RCC 7860 (cell line): ENCODE results near the gene NIP7.

Experiments
- DNase-seq: peaks from one replicate; pipeline ENCODE4 v3.0.0-alpha.2; 2015; ENCODE audit warnings: low spot score
- FAIRE-seq: peaks from 2 replicates; lab custom pipeline; 2012; peaks lifted over from hg19 to GRCh38; lab: Jason Lieb, UNC

The NIP7 gene

DNA sequence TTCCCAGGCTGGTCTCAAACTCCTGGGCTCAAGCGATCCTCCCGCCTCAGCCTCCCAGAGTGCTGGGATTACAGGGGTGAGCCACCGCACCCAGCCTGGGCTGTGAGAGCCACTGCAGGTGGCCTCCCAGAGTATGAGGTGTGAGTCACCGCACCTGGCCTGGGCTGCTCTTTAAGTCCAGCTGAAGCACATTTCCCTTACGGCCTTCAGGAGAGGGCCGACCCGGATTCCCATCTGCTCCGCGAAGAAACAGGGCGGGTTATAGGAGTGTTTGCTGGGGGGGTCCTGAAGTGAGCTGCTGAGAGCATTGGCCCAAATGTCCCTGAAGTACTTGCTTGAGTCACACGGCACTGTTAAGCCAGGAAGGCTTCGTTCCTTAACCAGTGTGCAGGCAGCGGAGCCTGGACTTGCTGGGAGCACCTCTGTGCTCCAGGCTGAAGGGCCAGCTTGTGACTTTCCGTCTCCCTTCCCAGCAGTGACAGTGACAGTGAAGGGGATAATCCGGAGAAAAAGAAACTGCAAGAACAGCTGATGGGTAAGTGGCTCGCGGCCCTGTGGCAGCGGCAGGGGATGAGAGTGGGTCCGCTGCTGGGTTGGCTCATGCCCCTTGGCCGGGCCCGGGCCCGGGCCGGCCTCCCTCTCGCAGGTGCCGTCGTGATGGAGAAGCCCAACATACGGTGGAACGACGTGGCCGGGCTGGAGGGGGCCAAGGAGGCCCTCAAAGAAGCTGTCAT, 21.2 kb upstream of the NIP7 start:
- no peak for DNase-seq
- no peak for FAIRE-seq

DNA sequence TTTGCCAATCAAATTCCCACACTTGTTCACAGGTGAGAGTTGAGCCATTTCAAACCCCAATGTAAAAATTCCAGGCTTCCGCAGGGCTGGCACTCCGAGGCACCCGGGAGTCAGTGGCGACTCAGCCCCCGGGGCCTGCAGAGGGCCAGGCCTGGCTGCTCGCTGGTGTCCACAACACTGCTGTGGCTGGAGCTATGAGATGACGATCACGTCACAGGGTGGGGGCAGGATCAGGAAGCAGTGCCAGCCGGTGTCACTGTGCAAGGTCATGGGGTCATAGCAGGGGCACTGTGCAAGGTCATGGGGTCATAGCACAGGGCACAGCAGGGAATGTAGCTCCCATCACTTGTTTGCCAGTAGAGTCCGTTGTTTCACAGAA, 20.7 kb upstream of the NIP7 start:
- DNase-seq (no peak), FAIRE-seq (no peak)

DNA sequence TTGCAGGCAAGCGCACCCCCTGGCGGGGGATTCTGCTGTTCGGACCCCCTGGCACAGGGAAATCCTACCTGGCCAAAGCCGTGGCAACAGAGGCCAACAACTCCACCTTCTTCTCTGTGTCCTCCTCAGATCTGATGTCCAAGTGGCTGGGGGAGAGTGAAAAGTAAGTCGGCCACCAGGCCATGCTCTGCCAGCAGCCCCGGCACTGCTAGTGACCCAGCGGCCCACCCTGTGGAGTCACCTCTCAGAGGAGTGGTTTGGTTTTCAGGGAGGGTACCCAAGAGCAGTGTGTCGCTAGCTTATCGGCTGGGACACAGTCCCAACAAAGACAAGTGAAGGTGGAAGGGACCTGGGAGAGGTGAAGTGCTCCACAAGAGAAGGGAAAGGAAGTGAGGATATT, 20.2 kb upstream of the NIP7 start:
- DNase-seq = no peak
- FAIRE-seq = no peak

- FAIRE-seq (no peak), DNase-seq (no peak)
These were observed 19.5 kb upstream of the NIP7 start for GRCh38 chr16:69319826-69320739.

GRCh38 chr16:69320740-69321073, 18.9 kb upstream of the NIP7 start:
- DNase-seq = no peak
- no peak for FAIRE-seq

DNA sequence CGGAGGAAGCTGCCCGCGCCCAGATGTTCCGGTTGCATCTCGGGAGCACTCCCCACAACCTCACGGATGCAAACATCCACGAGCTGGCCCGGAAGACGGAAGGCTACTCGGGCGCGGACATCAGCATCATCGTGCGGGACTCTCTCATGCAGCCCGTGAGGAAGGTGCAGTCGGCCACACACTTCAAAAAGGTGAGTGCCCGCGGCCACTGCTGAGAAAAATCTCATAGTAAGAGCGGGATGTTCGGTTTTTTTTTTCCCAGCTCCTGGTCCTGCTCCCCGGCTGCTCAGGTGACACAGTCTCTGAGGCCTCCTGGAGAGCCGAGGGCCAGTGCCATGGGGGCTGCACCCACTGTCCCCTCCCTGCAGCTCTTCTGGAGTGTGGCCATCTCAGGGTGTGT, 18.5 kb upstream of the NIP7 start:
- FAIRE-seq = no peak
- no peak for DNase-seq

GRCh38 chr16:69322343-69322742, 17.2 kb upstream of the NIP7 start:
- DNase-seq (no peak), FAIRE-seq (no peak)

DNA sequence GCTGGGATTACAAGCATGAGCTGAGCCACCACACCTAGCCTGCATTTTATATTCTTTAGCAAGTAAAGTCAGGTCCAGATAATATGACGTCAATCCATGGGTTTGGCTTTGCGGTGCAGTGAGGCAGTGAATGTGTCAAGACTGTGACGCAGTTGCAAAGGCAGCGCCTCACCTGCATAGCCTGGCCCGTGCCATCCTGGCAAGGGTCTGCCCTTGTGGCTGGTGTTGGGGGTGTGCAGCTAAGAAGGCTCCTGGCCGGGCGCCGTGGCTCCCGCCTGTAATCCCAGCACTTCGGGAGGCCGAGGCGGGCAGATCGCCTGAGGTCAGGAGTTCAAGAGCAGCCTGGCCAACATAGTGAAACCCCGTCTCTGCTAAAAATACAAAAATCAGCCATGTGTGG, 16.2 kb upstream of the NIP7 start:
- FAIRE-seq = no peak
- no peak for DNase-seq

GRCh38 chr16:69324013-69324531, 15.5 kb upstream of the NIP7 start:
- FAIRE-seq (no peak), DNase-seq (no peak)

- no peak for FAIRE-seq
- no peak for DNase-seq
These were observed 14.9 kb upstream of the NIP7 start for GRCh38 chr16:69324585-69325253.

DNA sequence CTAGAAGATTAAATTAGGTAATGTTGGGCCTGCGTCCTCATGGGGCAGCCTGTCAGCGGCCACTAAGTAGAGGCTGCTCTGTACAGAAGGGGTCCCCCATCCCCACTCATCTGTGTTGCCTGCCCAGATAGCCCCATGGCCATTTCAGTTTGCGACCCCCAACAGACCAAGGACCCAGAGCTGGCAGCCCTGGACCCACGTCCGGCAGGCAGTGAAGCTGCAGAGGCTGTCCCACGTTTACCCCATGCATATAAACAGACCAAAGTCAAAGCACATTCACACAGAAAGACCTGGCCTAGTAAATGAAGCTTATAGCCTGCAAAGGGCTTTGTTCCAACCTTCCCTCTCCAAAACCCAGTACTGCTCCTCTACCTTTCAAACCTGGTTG, 13.8 kb upstream of the NIP7 start:
- DNase-seq (no peak), FAIRE-seq (no peak)

DNA sequence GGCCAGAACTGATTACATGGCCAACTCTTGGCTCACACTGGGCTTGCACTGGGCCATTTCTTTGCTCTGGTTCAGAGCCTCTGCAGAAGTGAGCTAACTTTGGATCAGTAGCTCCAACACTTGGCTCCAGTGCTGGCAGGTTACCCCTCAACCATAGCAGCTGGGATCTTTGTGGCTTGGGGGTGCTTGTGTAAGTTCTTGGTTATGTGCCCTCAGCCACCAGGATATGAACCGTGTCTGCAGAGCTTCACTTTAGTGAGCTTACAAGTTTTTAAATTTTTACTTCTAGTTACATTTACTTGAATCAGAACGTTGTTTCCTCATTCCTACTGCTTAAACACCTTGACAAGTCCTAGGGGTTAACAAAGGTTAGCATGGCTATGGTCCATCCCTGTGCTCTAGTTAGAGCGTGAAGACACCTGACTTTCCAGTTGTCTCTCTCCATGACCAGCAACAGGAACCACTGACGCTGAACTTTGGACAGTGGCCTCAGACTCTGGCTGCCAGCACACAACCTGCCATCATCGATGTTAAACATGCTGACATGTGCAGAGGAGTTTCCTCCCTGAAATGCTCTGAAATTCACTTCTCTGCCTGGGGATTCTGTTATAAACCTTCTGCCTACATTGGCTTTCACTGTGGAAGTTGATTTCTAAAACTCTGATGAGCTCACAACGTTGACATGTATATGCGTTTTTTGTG, 13.2 kb upstream of the NIP7 start:
- DNase-seq = no peak
- no peak for FAIRE-seq

- DNase-seq (no peak), FAIRE-seq (no peak)
These were observed 11.8 kb upstream of the NIP7 start for GRCh38 chr16:69327585-69328310.

DNA sequence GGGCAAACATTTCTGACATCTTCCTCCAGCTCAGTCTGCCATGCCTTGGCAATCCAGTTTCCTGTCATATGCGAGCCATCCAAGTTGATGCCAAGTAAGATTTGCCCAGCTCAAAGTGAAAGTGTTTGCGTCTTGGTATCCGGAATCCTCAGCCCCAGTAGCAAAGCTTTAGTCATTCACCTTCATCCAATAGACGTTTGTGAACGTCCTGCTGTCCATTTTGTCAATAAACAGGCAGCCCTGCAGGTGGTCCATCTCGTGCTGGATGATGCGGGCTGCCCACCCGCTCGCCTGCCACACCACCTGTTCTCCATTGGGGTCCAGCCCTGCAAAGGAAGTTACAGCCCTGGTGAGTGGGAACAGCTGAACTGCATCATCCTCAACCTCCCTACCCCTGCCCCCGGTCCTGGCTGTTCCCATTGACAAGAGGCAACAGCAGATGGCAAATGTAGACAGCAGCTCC, 10.7 kb upstream of the NIP7 start:
- FAIRE-seq (no peak), DNase-seq (peak; percentile 51)

- DNase-seq (no peak), FAIRE-seq (no peak)
These were observed 9.9 kb upstream of the NIP7 start for GRCh38 chr16:69329369-69330285.

DNA sequence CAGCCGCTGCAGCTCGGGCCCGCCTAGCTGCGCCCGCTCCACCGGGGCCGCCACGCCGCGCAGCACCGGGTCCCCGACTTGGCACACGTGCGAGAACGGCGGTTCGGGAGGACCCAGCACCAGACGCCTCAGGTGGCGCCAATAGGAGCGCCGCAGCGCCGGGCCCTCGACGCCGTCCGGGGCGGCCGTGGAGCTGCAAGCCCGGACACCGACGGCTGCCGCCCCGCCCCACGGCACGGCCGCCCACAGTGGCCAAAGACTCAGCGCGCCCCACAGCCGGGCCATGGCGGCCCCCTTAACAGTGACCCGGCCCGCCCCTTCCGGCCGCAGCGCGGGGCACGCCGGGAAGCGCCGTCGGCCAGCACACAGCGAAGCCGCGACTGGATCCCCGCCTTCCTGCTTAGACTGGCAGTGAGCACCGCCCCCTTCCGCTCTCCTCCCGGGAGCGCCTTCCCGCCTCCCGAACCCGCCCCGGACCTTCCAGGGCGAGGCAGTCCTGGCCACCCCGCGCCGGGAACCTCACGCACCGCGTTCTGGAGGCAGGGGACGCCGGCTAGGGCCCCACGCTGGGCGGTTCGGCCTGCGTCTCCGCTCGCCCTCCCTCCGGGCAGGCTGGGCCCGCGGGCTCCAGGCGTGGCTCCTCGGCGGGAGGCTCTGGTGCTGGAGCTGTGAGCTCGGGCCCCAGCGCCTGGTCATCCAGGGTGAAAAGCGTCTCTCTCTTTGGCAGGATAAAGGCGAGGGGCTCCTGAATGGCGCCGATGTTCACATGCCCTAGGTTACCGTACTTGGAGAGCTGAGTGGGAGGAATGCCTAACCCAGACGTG, 9.1 kb upstream of the NIP7 start, which contains the start of gene PDF:
TSS of gene PDF (minus strand) at position 303 of the 824 bp plus-strand sequence. CDS start at position 285, 18 bp downstream.
- DNase-seq = peak; percentile 84
- no peak for FAIRE-seq

DNA sequence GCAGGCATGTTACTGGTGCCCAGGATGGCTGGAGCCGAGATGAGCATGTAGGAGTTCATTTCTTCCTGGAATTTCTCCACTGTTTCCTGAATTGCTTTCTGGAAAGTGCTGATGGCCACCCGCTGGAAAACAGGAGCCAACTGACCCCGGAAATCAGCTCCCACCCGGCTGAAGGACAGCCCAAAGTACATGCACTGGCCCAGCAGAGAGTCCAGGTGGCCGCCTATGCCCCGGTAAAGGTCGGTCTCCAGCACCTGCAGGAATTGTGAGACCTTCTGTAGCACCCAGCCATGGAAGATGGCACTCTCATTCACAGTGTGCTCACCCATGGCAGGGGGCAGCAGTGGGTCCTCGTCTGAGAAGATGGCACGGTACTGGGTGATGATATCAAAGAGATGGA, 4.9 kb upstream of the NIP7 start:
- FAIRE-seq (no peak), DNase-seq (no peak)
